Measurements from ENCODE around the gene ACSS2.

DNA sequence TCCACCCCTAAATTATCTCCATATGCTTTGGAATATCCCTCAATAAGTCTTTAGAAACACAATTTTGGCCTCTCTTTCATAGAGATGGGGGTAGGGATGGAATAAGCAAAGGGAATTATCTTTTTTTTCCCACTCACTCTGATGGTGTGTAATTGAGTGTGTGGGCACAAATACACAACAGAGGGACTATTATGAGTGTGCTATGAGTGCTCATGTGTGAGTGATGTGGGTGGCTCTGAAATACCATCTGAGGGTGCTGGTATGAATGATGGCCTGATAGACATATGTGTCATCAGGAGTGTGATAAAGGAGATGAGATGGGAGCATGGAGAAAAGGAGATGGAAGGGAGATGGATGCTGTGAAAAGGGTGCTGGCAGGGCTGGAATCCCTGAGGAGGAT, 43.6 kb downstream of the ACSS2 start:
- TF ChIP-seq CTCF (IDR thresholded peaks at IDR 0.05) (no peak), POLR2A (IDR thresholded peaks at IDR 0.05; ENCODE audit: low read depth) (no peak), POLR2AphosphoS5 (IDR thresholded peaks at IDR 0.05) (no peak)
